ENCODE data around the gene ZNF346. TPM values are rescaled to one million over a fixed set of nuclear protein-coding genes. Genes with fewer than 3 reads are reported as not detected.

ZNF346 gene
- polyA plus RNA-seq, 4 donors = 22.3 to 27.9 (median 25.1) TPM

GRCh38 chr5:177112589-177113220, 90.2 kb downstream of the ZNF346 start:
- DNase-seq (ENCODE audit: low read depth in 4 of 4, low spot score in 3 of 4) = no peak

GRCh38 chr5:177113566-177114424, 91.3 kb downstream of the ZNF346 start:
- DNase-seq (ENCODE audit: low read depth in 4 of 4, low spot score in 3 of 4) = peak in 2 of 4 donors; percentile 47 to 71

- DNase-seq (ENCODE audit: low read depth in 4 of 4, low spot score in 3 of 4) = peak; percentile 51 to 82 (median 74)
Measured at GRCh38 chr5:177116631-177117373, 94.3 kb downstream of the ZNF346 start.

GRCh38 chr5:177117441-177118045, 95.0 kb downstream of the ZNF346 start:
- DNase-seq (ENCODE audit: low read depth in 4 of 4, low spot score in 3 of 4) = no peak

- no peak for DNase-seq (ENCODE audit: low read depth in 4 of 4, low spot score in 3 of 4)
Measured at GRCh38 chr5:177122566-177122965, 100.1 kb downstream of the ZNF346 start.

- DNase-seq (ENCODE audit: low read depth in 4 of 4, low spot score in 3 of 4) = no peak
Measured at GRCh38 chr5:177123789-177124485, 101.4 kb downstream of the ZNF346 start.

GRCh38 chr5:177124486-177124991, 102.0 kb downstream of the ZNF346 start:
- DNase-seq (ENCODE audit: low read depth in 4 of 4, low spot score in 3 of 4) = no peak

- DNase-seq (ENCODE audit: low read depth in 4 of 4, low spot score in 3 of 4) = no peak
Measured at GRCh38 chr5:177126771-177127170, 104.3 kb downstream of the ZNF346 start.

- DNase-seq (ENCODE audit: low read depth in 4 of 4, low spot score in 3 of 4) = no peak
Measured at GRCh38 chr5:177128551-177128981, 106.1 kb downstream of the ZNF346 start.

- DNase-seq (ENCODE audit: low read depth in 4 of 4, low spot score in 3 of 4) = no peak
Measured at GRCh38 chr5:177130211-177131018, 107.9 kb downstream of the ZNF346 start.

Other genes with a start within 250 kb of the ZNF346 start
- gene UNC5A, start 212.1 kb upstream of the ZNF346 start, polyA plus RNA-seq (ENCODE audit: insufficient read length in 4 of 4) = under 1 TPM; 0.10 to 0.23 (median 0.11) TPM
- gene HK3, start 123.3 kb upstream of the ZNF346 start, polyA plus RNA-seq (ENCODE audit: insufficient read length in 4 of 4) = 1 to 10 TPM in 1 of 4 donors, under 1 TPM in 3; 0.69 to 1.0 (median 0.84) TPM
- gene UIMC1, start 15.9 kb upstream of the ZNF346 start, polyA plus RNA-seq (ENCODE audit: insufficient read length in 4 of 4) = 10 to 100 TPM; 37.7 to 47.0 (median 44.7) TPM
- gene FGFR4, start 64.2 kb downstream of the ZNF346 start, polyA plus RNA-seq (ENCODE audit: insufficient read length in 4 of 4) = 10 to 100 TPM in 3 of 4 donors, 1 to 10 TPM in 1; 2.5 to 84.1 (median 57.3) TPM
- 10 to 100 TPM; 48.3 to 66.0 (median 59.3) TPM for gene NSD1, start 111.1 kb downstream of the ZNF346 start, polyA plus RNA-seq (ENCODE audit: insufficient read length in 4 of 4)

All from left renal pelvis (tissue), 4 donors.